NCI-H146 treated with DMSO at 0.1 percent for 48 hours (cell line): ENCODE results near the gene FGGY.
"Not testable (repeated sequence)": the region's sequence is repeated elsewhere in the genome, so short reads cannot be mapped to it uniquely, and the experiment has no call there.

Experiments used
- DNase-seq: peaks from one replicate; lab custom pipeline; 2025; ENCODE audit not compliant: unreplicated experiment; lab: John Stamatoyannopoulos, UW

Gene FGGY

GRCh38 chr1:59539961-59540681 is 243.2 kb downstream of the FGGY start:
- DNase-seq = no peak

- no peak for DNase-seq
These were observed 244.3 kb downstream of the FGGY start for GRCh38 chr1:59541161-59541560.

GRCh38 chr1:59541891-59542290 is 245.0 kb downstream of the FGGY start:
- DNase-seq = no peak

- DNase-seq = no peak
These were observed 246.3 kb downstream of the FGGY start for GRCh38 chr1:59543211-59543668.

GRCh38 chr1:59544615-59545293 is 247.9 kb downstream of the FGGY start:
- DNase-seq = no peak

GRCh38 chr1:59545830-59546229 is 248.9 kb downstream of the FGGY start:
- DNase-seq = no peak

- no peak for DNase-seq
These were observed 252.4 kb downstream of the FGGY start for GRCh38 chr1:59549066-59549837.

- DNase-seq = no peak
These were observed 253.0 kb downstream of the FGGY start for GRCh38 chr1:59549903-59550302.

- DNase-seq = no peak
These were observed 255.1 kb downstream of the FGGY start for GRCh38 chr1:59552007-59552406.

GRCh38 chr1:59553371-59553770 is 256.5 kb downstream of the FGGY start:
- no peak for DNase-seq

- DNase-seq = no peak
These were observed 257.2 kb downstream of the FGGY start for GRCh38 chr1:59554011-59554663.

GRCh38 chr1:59554752-59555151 is 257.9 kb downstream of the FGGY start:
- DNase-seq = no peak

- DNase-seq = no peak
These were observed 259.5 kb downstream of the FGGY start for GRCh38 chr1:59556398-59556797.

GRCh38 chr1:59556802-59557548 is 260.1 kb downstream of the FGGY start:
- no peak for DNase-seq

GRCh38 chr1:59557549-59557885 is 260.6 kb downstream of the FGGY start:
- no peak for DNase-seq

GRCh38 chr1:59558580-59558979 is 261.7 kb downstream of the FGGY start:
- not testable (repeated sequence) for DNase-seq

- no peak for DNase-seq
These were observed 264.0 kb downstream of the FGGY start for GRCh38 chr1:59560807-59561450.

GRCh38 chr1:59561796-59562195 is 264.9 kb downstream of the FGGY start:
- no peak for DNase-seq

- DNase-seq = no peak
These were observed 267.4 kb downstream of the FGGY start for GRCh38 chr1:59564192-59564891.
